ENCODE results near the gene SUCO. TPM values are rescaled to one million over a fixed set of nuclear protein-coding genes. Genes with fewer than 3 reads are reported as not detected.

SUCO gene
- total RNA-seq, 1 experiment from 2014 or later = 37.7 TPM

- Histone ChIP-seq H4K91ac (ENCODE audit: insufficient read length, low read depth, low read length) (no peak overlapping the region), H3K9me3 (ENCODE audit: control insufficient read depth, low read depth, low read length) (no peaks in the 10 kb centered on the region), H4K20me1 (ENCODE audit: control insufficient read depth, insufficient read depth, insufficient read length) (no peaks in the 10 kb centered on the region), H3K23ac (ENCODE audit: insufficient read length, low read depth, low read length) (no peak overlapping the region), H3K9ac (ENCODE audit: extremely low read depth, insufficient read length, low read length) (no peak overlapping the region), H2BK20ac (ENCODE audit: low read depth, low read length, poor library complexity, severe bottlenecking) (no peak overlapping the region), H3K14ac (ENCODE audit: insufficient read depth, low read length) (no peak overlapping the region), H3K27me3 (ENCODE audit: insufficient read depth, low read length) (no peaks in the 10 kb centered on the region), H3K27ac (ENCODE audit: insufficient read length, low read depth, low read length) (no peak overlapping the region), H4K5ac (ENCODE audit: insufficient read length, low read depth, low read length) (no peak overlapping the region), H3K4ac (ENCODE audit: low read depth, low read length) (no peak overlapping the region), H2BK120ac (ENCODE audit: low read depth, low read length, poor library complexity, severe bottlenecking) (no peak overlapping the region), H4K8ac (replicated peaks; ENCODE audit: insufficient read length, low read depth, low read length) (no peak overlapping the region), H3K79me2 (ENCODE audit: insufficient read depth, low read length) (no peaks in the 10 kb centered on the region), H2AK5ac (ENCODE audit: insufficient read length, low read length) (no peak overlapping the region), H2BK15ac (ENCODE audit: low read depth, low read length) (no peak overlapping the region), H2AFZ (ENCODE audit: low read length) (no peak overlapping the region), H3K18ac (ENCODE audit: insufficient read length, low read depth, low read length) (no peak overlapping the region), H3K79me1 (ENCODE audit: insufficient read depth, low read depth, low read length, poor library complexity, severe bottlenecking) (no peaks in the 10 kb centered on the region), H2BK5ac (ENCODE audit: insufficient read length, low read length) (no peak overlapping the region), H3T11ph (ENCODE audit: low read length) (no peak overlapping the region), H3K56ac (ENCODE audit: insufficient read length, low read depth, low read length) (no peak overlapping the region), H3K4me2 (ENCODE audit: insufficient read depth, insufficient read length, low read length) (no peak overlapping the region), H3K4me1 (ENCODE audit: insufficient read depth, low read length) (no peaks in the 10 kb centered on the region), H3K23me2 (ENCODE audit: insufficient read length, low read depth, low read length, poor library complexity, severe bottlenecking) (no peaks in the 10 kb centered on the region), H2BK12ac (ENCODE audit: insufficient read length, low read depth, low read length) (no peak overlapping the region)
- H3K27ac Mint-ChIP-seq = peak overlapping the region in 2 of 3 experiments; percentile 74 to 91; a peak in 4 of 7 replicates
- peaks cover 16 to 20% of the 10 kb centered on the region in 2 experiments for H3K4me1 Mint-ChIP-seq
- H3K36me3 Mint-ChIP-seq (ENCODE audit: insufficient read depth in 1 of 3, low read depth in 3 of 3) = no peaks in the 10 kb centered on the region
- H3K4me3 Mint-ChIP-seq = no peak overlapping the region
- TF ChIP-seq CTCF (conservative IDR thresholded peaks at IDR 0.05) = no peak
- H3K27me3 Mint-ChIP-seq (ENCODE audit: low read depth) = no peaks in the 10 kb centered on the region
- DNase-seq = peak; percentile 62
- no CpG with 5 or more reads among the region's 5 CpGs for WGBS (ENCODE audit: extremely low coverage, insufficient read length, low lambda C conversion rate)
- no peaks in the 10 kb centered on the region for H3K9me3 Mint-ChIP-seq
Measured at GRCh38 chr1:172497230-172497629, 35.7 kb upstream of the SUCO start.

Data from H9 (cell line).